Measurements from ENCODE around the gene GABARAPL1. TPM values are rescaled to one million over a fixed set of nuclear protein-coding genes. Genes with fewer than 3 reads are reported as not detected.

Gene GABARAPL1
- total RNA-seq, 4 donors from 2014 or later, result 47.4 to 138 (median 70.2) TPM

DNA sequence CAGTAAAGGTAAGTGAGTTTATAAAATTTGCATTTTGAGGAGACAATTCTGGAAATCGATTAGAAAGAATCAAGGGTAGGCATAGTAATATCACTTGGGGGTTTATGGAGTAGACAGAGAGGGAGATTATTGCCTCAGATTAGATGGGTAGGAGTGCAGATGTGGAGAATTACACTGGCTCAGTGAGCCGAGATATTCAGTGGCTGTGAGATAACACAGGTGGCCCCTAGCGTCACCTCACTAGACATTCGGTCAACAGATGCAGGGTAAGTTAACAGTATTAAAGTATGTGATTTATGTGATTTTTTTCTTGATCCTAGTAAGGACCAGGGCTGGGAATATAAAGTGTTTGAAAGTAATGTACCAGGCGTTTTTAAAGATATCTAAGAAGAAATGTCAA is 55.4 kb downstream of the GABARAPL1 start:
- H3K4me3 ChIP-seq, result no peak overlapping the region
- no peak overlapping the region for H3K27ac ChIP-seq
- H3K27me3 ChIP-seq, result no peaks in the 10 kb centered on the region
- TF ChIP-seq, protein P1, sequence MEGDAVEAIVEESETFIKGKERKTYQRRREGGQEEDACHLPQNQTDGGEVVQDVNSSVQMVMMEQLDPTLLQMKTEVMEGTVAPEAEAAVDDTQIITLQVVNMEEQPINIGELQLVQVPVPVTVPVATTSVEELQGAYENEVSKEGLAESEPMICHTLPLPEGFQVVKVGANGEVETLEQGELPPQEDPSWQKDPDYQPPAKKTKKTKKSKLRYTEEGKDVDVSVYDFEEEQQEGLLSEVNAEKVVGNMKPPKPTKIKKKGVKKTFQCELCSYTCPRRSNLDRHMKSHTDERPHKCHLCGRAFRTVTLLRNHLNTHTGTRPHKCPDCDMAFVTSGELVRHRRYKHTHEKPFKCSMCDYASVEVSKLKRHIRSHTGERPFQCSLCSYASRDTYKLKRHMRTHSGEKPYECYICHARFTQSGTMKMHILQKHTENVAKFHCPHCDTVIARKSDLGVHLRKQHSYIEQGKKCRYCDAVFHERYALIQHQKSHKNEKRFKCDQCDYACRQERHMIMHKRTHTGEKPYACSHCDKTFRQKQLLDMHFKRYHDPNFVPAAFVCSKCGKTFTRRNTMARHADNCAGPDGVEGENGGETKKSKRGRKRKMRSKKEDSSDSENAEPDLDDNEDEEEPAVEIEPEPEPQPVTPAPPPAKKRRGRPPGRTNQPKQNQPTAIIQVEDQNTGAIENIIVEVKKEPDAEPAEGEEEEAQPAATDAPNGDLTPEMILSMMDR (IDR thresholded peaks at IDR 0.05), result no peak
- TF ChIP-seq POLR2A (IDR thresholded peaks at IDR 0.05), result no peak
- no peak for DNase-seq
- H3K9me3 ChIP-seq, result no peaks in the 10 kb centered on the region
- no peaks in the 10 kb centered on the region for H3K4me1 ChIP-seq
- H3K36me3 ChIP-seq, result no peaks in the 10 kb centered on the region

DNA sequence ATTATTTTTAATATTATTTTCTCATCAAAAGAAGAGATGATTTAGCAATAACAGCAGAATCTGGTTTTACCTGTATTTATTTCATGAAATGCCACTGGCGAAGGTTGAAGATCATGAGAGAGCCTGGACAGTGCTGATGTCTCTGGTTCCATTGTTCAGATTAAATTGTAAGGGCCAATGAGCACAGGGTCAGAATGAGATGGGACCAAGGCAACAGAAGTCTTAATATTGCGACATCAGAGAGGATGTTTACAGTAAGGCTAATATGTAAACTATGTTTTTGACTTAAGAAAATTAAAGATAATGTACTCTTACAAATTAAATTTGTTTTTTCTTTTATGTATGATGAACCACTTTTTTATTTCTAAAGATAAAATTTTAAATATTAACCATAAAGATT is 59.8 kb downstream of the GABARAPL1 start:
- H3K4me1 ChIP-seq, result no peaks in the 10 kb centered on the region
- H3K27ac ChIP-seq, result no peak overlapping the region
- H3K36me3 ChIP-seq, result no peaks in the 10 kb centered on the region
- no peaks in the 10 kb centered on the region for H3K27me3 ChIP-seq
- TF ChIP-seq, protein P1 (IDR thresholded peaks at IDR 0.05), result no peak
- no peak for TF ChIP-seq POLR2A (IDR thresholded peaks at IDR 0.05)
- no peak for DNase-seq
- H3K9me3 ChIP-seq, result no peaks in the 10 kb centered on the region
- no peak overlapping the region for H3K4me3 ChIP-seq

Other genes with a start within 250 kb of the GABARAPL1 start
- 10 to 100 TPM in 1 of 4 donors, not detected in 3; 10.7 TPM for gene CLEC12A, start 241.5 kb upstream of the GABARAPL1 start, total RNA-seq
- not detected for gene CLEC1B, start 213.8 kb upstream of the GABARAPL1 start, total RNA-seq
- gene CLEC12B, start 202.2 kb upstream of the GABARAPL1 start, total RNA-seq, result not detected
- 1 to 10 TPM in 1 of 4 donors, not detected in 3; 2.5 TPM for gene CLEC9A, start 182.2 kb upstream of the GABARAPL1 start, total RNA-seq
- gene CLEC1A, start 113.9 kb upstream of the GABARAPL1 start, total RNA-seq, result 1 to 10 TPM in 1 of 4 donors, not detected in 3; 2.1 TPM
- 1 to 10 TPM; 1.7 to 6.6 (median 3.2) TPM for gene CLEC7A, start 82.7 kb upstream of the GABARAPL1 start, total RNA-seq
- gene OLR1, start 40.7 kb upstream of the GABARAPL1 start, total RNA-seq, result not detected
- gene TMEM52B, start 33.8 kb upstream of the GABARAPL1 start, total RNA-seq, result not detected
- gene KLRD1, start 95.0 kb downstream of the GABARAPL1 start, total RNA-seq, result 1 to 10 TPM in 3 of 4 donors, under 1 TPM in 1; under 0.01 to 8.4 (median 5.4) TPM
- gene KLRK1, start 177.2 kb downstream of the GABARAPL1 start, total RNA-seq, result 10 to 100 TPM in 1 of 4 donors, 1 to 10 TPM in 3; 3.3 to 17.9 (median 6.6) TPM
- gene KLRC4, start 196.9 kb downstream of the GABARAPL1 start, total RNA-seq, result 1 to 10 TPM in 3 of 4 donors, not detected in 1; 2.1 to 5.8 (median 5.6) TPM
- gene KLRC3, start 207.7 kb downstream of the GABARAPL1 start, total RNA-seq, result 1 to 10 TPM in 2 of 4 donors, not detected in 2; 1.6 to 2.8 TPM
- gene KLRC2, start 223.1 kb downstream of the GABARAPL1 start, total RNA-seq, result 1 to 10 TPM in 3 of 4 donors, not detected in 1; 1.8 to 8.3 (median 4.7) TPM
- 1 to 10 TPM in 3 of 4 donors, not detected in 1; 1.3 to 3.3 (median 1.9) TPM for gene KLRC1, start 240.5 kb downstream of the GABARAPL1 start, total RNA-seq

Measured in Peyer's patch (tissue), 4 donors.